ENCODE results near the gene ANXA1. TPM values are rescaled to one million over a fixed set of nuclear protein-coding genes. Genes with fewer than 3 reads are reported as not detected.
A peak's percentile ranks its signal among the peaks of the same experiment; 100 is the strongest.

Gene ANXA1
- total and polyA plus RNA-seq, 4 donors = 4.8 to 28.6 (median 14.5) TPM

DNA sequence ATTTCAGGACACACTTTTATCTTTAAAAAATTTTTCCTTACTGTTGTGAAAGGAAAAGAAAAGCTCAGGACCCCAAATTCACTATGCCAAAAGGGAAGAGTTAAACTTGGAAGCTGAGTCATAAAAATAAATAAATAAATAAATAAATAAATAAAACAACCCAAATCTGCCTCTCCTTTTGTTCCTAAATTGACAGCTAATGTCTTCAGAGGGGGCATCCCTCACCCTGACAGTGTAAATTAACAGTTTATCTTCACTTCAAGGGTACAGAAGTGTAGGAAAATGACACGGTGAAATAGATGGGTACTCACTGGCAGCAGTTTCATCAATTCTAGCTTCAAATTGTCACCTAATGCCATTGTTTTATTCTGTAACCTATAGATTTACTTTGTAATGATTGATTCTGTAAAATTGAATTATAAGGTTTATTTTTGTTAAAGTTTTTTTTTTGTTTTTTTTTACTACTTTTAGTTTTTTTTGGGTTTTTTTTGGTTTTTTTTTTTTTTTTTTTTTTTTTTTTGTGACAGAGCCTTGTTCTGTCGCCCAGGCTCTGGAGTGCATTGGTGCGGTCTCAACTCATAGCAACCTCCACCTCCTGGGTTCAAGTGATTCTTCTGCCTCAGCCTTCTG is 18.5 kb upstream of the ANXA1 start:
- no peaks in the 10 kb centered on the region for H3K27me3 ChIP-seq (ENCODE audit: control insufficient read depth in 4 of 4, insufficient read depth in 4 of 4, low read length in 3 of 4)
- no peaks in the 10 kb centered on the region for H3K36me3 ChIP-seq (ENCODE audit: control insufficient read depth in 4 of 4, insufficient read depth in 3 of 4, low read depth in 1 of 4, low read length in 3 of 4)
- no peak overlapping the region for H3K27ac ChIP-seq (ENCODE audit: low read depth in 1 of 2, low read length in 2 of 2)
- no peak overlapping the region for H3K4me3 ChIP-seq (ENCODE audit: low read depth in 1 of 3, low read length in 3 of 3)
- H3K9me3 ChIP-seq (ENCODE audit: control insufficient read depth in 4 of 4, low read length in 3 of 4) = no peaks in the 10 kb centered on the region
- no peak for DNase-seq (ENCODE audit: low spot score)
- H3K4me1 ChIP-seq (ENCODE audit: control insufficient read depth in 4 of 4, insufficient read depth in 4 of 4, low read length in 3 of 4) = no peaks in the 10 kb centered on the region
- TF ChIP-seq TAF1 (conservative IDR thresholded peaks at IDR 0.05) (no peak), FOXA1 (IDR thresholded peaks at IDR 0.05) (no peak), NR2F2 (IDR thresholded peaks at IDR 0.05) (no peak), RXRA (IDR thresholded peaks at IDR 0.05) (no peak), EGR1 (IDR thresholded peaks at IDR 0.05; ENCODE audit: low read depth in 2 of 2) (no peak), FOXA2 (IDR thresholded peaks at IDR 0.05) (no peak), RAD21 (IDR thresholded peaks at IDR 0.05) (no peak), SP1 (IDR thresholded peaks at IDR 0.05) (no peak), HNF4A (conservative IDR thresholded peaks at IDR 0.05) (no peak), YY1 (IDR thresholded peaks at IDR 0.05) (no peak), JUND (IDR thresholded peaks at IDR 0.05) (no peak), HNF4G (IDR thresholded peaks at IDR 0.05) (no peak), GABPA (IDR thresholded peaks at IDR 0.05 in 1 of 2, conservative IDR thresholded peaks at IDR 0.05 in 1 of 2) (no peak)
- TF ChIP-seq, protein P1, sequence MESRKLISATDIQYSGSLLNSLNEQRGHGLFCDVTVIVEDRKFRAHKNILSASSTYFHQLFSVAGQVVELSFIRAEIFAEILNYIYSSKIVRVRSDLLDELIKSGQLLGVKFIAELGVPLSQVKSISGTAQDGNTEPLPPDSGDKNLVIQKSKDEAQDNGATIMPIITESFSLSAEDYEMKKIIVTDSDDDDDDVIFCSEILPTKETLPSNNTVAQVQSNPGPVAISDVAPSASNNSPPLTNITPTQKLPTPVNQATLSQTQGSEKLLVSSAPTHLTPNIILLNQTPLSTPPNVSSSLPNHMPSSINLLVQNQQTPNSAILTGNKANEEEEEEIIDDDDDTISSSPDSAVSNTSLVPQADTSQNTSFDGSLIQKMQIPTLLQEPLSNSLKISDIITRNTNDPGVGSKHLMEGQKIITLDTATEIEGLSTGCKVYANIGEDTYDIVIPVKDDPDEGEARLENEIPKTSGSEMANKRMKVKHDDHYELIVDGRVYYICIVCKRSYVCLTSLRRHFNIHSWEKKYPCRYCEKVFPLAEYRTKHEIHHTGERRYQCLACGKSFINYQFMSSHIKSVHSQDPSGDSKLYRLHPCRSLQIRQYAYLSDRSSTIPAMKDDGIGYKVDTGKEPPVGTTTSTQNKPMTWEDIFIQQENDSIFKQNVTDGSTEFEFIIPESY (IDR thresholded peaks at IDR 0.05) = no peak
- TF ChIP-seq, protein P2, sequence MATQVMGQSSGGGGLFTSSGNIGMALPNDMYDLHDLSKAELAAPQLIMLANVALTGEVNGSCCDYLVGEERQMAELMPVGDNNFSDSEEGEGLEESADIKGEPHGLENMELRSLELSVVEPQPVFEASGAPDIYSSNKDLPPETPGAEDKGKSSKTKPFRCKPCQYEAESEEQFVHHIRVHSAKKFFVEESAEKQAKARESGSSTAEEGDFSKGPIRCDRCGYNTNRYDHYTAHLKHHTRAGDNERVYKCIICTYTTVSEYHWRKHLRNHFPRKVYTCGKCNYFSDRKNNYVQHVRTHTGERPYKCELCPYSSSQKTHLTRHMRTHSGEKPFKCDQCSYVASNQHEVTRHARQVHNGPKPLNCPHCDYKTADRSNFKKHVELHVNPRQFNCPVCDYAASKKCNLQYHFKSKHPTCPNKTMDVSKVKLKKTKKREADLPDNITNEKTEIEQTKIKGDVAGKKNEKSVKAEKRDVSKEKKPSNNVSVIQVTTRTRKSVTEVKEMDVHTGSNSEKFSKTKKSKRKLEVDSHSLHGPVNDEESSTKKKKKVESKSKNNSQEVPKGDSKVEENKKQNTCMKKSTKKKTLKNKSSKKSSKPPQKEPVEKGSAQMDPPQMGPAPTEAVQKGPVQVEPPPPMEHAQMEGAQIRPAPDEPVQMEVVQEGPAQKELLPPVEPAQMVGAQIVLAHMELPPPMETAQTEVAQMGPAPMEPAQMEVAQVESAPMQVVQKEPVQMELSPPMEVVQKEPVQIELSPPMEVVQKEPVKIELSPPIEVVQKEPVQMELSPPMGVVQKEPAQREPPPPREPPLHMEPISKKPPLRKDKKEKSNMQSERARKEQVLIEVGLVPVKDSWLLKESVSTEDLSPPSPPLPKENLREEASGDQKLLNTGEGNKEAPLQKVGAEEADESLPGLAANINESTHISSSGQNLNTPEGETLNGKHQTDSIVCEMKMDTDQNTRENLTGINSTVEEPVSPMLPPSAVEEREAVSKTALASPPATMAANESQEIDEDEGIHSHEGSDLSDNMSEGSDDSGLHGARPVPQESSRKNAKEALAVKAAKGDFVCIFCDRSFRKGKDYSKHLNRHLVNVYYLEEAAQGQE (IDR thresholded peaks at IDR 0.05) = no peak
- TF ChIP-seq, protein P3, sequence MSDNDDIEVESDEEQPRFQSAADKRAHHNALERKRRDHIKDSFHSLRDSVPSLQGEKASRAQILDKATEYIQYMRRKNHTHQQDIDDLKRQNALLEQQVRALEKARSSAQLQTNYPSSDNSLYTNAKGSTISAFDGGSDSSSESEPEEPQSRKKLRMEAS (IDR thresholded peaks at IDR 0.05) = no peak
- TF ChIP-seq, protein P4, sequence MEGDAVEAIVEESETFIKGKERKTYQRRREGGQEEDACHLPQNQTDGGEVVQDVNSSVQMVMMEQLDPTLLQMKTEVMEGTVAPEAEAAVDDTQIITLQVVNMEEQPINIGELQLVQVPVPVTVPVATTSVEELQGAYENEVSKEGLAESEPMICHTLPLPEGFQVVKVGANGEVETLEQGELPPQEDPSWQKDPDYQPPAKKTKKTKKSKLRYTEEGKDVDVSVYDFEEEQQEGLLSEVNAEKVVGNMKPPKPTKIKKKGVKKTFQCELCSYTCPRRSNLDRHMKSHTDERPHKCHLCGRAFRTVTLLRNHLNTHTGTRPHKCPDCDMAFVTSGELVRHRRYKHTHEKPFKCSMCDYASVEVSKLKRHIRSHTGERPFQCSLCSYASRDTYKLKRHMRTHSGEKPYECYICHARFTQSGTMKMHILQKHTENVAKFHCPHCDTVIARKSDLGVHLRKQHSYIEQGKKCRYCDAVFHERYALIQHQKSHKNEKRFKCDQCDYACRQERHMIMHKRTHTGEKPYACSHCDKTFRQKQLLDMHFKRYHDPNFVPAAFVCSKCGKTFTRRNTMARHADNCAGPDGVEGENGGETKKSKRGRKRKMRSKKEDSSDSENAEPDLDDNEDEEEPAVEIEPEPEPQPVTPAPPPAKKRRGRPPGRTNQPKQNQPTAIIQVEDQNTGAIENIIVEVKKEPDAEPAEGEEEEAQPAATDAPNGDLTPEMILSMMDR (IDR thresholded peaks at IDR 0.05; ENCODE audit: low read depth, low read length, missing input control) = no peak
- TF ChIP-seq, protein P5, sequence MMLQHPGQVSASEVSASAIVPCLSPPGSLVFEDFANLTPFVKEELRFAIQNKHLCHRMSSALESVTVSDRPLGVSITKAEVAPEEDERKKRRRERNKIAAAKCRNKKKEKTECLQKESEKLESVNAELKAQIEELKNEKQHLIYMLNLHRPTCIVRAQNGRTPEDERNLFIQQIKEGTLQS (IDR thresholded peaks at IDR 0.05) = no peak
- WGBS = 87% methylated on average over 3 of the region's 3 CpGs
- H3K9ac ChIP-seq (ENCODE audit: low read depth in 1 of 2, low read length in 2 of 2) = peak overlapping the region; percentile 58 to 59

Measured in liver (tissue), 9 donors.